WTC11 (cell line): ENCODE measurements around the gene KIF13A. TPM values are rescaled to one million over a fixed set of nuclear protein-coding genes. Genes with fewer than 3 reads are reported as not detected.
"Not testable (repeated sequence)": the region's sequence is repeated elsewhere in the genome, so short reads cannot be mapped to it uniquely, and the experiment has no call there.

ENCODE experiments used
- ATAC-seq: fragments of 200-7000 bp; cut with Tn5 transposase; 2 replicates; pipeline ENCODE4 v1.10.0; 2021; ENCODE audit warnings: mild to moderate bottlenecking, moderate library complexity
- CTCF ChIA-PET: fragments of 300-600 bp; sonication (Branson Sonifier 250); formaldehyde crosslinking; loops from one replicate; lab custom pipeline; 2021; ENCODE audit warnings: antibody characterized with exemption; lab: Charles Lee
- POLR2A ChIA-PET: fragments of 350-600 bp; sonication (Branson Sonifier 250); formaldehyde crosslinking; loops from one replicate; lab custom pipeline; 2021; ENCODE audit warnings: antibody characterized with exemption; lab: Charles Lee
- DNase-seq: peaks from one replicate; pipeline ENCODE4 v3.0.0; 2021; ENCODE audit warnings: low spot score
- H3K27ac Mint-ChIP-seq: 2 replicates; pipeline ENCODE4 v1.8.0; 2021; ENCODE audit warnings: mixed read lengths
- H3K27me3 Mint-ChIP-seq: 2 replicates; pipeline ENCODE4 v1.8.0; 2021; ENCODE audit warnings: low read depth, mild to moderate bottlenecking, moderate library complexity, mixed read lengths
- H3K36me3 Mint-ChIP-seq: 2 replicates; pipeline ENCODE4 v1.8.0; 2021; ENCODE audit warnings: mixed read lengths
- H3K4me1 Mint-ChIP-seq: 2 replicates; pipeline ENCODE4 v1.8.0; 2022; ENCODE audit warnings: mixed read lengths
- H3K4me3 Mint-ChIP-seq: 2 replicates; pipeline ENCODE4 v1.8.0; 2021; ENCODE audit warnings: mild to moderate bottlenecking, moderate library complexity, mixed read lengths
- H3K9me3 Mint-ChIP-seq: 2 replicates; pipeline ENCODE4 v1.8.0; 2021; ENCODE audit warnings: mixed read lengths
- ARID4B ChIP-seq: sonication (generic); formaldehyde crosslinking; IDR thresholded peaks from 2 replicates; pipeline ENCODE4 v1.8.0; 2023; ENCODE audit warnings: missing genetic modification reagents, mild to moderate bottlenecking, borderline replicate concordance
- CDX4 ChIP-seq: fragments of 250-450 bp; sonication (Bioruptor Pico); IDR thresholded peaks from 2 replicates; pipeline ENCODE4 v1.9.0; 2021; ENCODE audit warnings: moderate library complexity, mild to moderate bottlenecking, inconsistent platforms, borderline replicate concordance
- E2F4 ChIP-seq: sonication (generic); formaldehyde crosslinking; IDR thresholded peaks from 2 replicates; pipeline ENCODE4 v1.8.1; 2022; ENCODE audit warnings: low read depth, mild to moderate bottlenecking, moderate library complexity, missing genetic modification reagents, borderline replicate concordance
- ERG ChIP-seq: fragments of 250-450 bp; sonication (Bioruptor Pico); IDR thresholded peaks from 2 replicates; pipeline ENCODE4 v1.8.0; 2021; ENCODE audit warnings: mild to moderate bottlenecking
- PRRX2 ChIP-seq: fragments of 250-450 bp; sonication (Bioruptor Pico); IDR thresholded peaks from 2 replicates; pipeline ENCODE4 v1.8.0; 2021; ENCODE audit warnings: mild to moderate bottlenecking
- SMAD4 ChIP-seq: sonication (generic); formaldehyde crosslinking; IDR thresholded peaks from 2 replicates; pipeline ENCODE4 v1.8.0; 2022; ENCODE audit warnings: mild to moderate bottlenecking, missing genetic modification reagents
- TEAD1 ChIP-seq: sonication (generic); formaldehyde crosslinking; IDR thresholded peaks from 2 replicates; pipeline ENCODE4 v1.8.0; 2022; ENCODE audit warnings: mild to moderate bottlenecking, missing genetic modification reagents
- ZNF138 ChIP-seq: sonication (generic); formaldehyde crosslinking; conservative IDR thresholded peaks from 2 replicates; pipeline ENCODE4 v1.8.1; 2022; ENCODE audit warnings: mild to moderate bottlenecking, moderate library complexity, missing genetic modification reagents
- ZNF416 ChIP-seq: fragments of 250-450 bp; sonication (Bioruptor Pico); IDR thresholded peaks from 2 replicates; pipeline ENCODE4 v1.9.0; 2021; ENCODE audit warnings: mild to moderate bottlenecking, inconsistent platforms
- total RNA-seq: library from RNA; stranded (reverse); gene quantifications from 3 replicates; pipeline ENCODE4 v1.2.3, GENCODE V29; 2021
- TF ChIP-seq, protein P1 (sequence below): sonication (generic); formaldehyde crosslinking; IDR thresholded peaks from 2 replicates; pipeline ENCODE4 v1.8.0; 2022; ENCODE audit warnings: mild to moderate bottlenecking, missing genetic modification reagents
- TF ChIP-seq, protein P2 (sequence below): sonication (generic); formaldehyde crosslinking; IDR thresholded peaks from 2 replicates; pipeline ENCODE4 v1.8.0; 2022; ENCODE audit warnings: mild to moderate bottlenecking, missing genetic modification reagents

Gene KIF13A
- total RNA-seq, 1 experiment from 2014 or later, result 32.7 TPM

- TF ChIP-seq, protein P1, sequence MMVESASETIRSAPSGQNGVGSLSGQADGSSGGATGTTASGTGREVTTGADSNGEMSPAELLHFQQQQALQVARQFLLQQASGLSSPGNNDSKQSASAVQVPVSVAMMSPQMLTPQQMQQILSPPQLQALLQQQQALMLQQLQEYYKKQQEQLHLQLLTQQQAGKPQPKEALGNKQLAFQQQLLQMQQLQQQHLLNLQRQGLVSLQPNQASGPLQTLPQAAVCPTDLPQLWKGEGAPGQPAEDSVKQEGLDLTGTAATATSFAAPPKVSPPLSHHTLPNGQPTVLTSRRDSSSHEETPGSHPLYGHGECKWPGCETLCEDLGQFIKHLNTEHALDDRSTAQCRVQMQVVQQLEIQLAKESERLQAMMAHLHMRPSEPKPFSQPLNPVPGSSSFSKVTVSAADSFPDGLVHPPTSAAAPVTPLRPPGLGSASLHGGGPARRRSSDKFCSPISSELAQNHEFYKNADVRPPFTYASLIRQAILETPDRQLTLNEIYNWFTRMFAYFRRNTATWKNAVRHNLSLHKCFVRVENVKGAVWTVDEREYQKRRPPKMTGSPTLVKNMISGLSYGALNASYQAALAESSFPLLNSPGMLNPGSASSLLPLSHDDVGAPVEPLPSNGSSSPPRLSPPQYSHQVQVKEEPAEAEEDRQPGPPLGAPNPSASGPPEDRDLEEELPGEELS (CRISPR knock-in tag), result no peak
- TF ChIP-seq TEAD1 (CRISPR knock-in tag) (no peak), ERG (no peak), CDX4 (CRISPR knock-in tag) (no peak)
- TF ChIP-seq, protein P2, sequence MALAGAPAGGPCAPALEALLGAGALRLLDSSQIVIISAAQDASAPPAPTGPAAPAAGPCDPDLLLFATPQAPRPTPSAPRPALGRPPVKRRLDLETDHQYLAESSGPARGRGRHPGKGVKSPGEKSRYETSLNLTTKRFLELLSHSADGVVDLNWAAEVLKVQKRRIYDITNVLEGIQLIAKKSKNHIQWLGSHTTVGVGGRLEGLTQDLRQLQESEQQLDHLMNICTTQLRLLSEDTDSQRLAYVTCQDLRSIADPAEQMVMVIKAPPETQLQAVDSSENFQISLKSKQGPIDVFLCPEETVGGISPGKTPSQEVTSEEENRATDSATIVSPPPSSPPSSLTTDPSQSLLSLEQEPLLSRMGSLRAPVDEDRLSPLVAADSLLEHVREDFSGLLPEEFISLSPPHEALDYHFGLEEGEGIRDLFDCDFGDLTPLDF (CRISPR knock-in tag), result no peak
- TF ChIP-seq, all 79 proteins: peak for 0
These were observed 127.6 kb downstream of the KIF13A start (continued) for GRCh38 chr6:17859846-17860245.

GRCh38 chr6:17858584-17858983 lies 128.9 kb downstream of the KIF13A start:
- H3K4me1 Mint-ChIP-seq, result peaks cover 5% of the 10 kb centered on the region; the same call in 1 of the 2 replicates
- ChIA-PET POLR2A (no interaction called here), CTCF (no interaction called here)
- TF ChIP-seq ARID4B (CRISPR knock-in tag) (no peak), PRRX2 (CRISPR knock-in tag) (no peak), ZNF416 (no peak), E2F4 (no peak), SMAD4 (CRISPR knock-in tag) (no peak), ZNF138 (CRISPR knock-in tag) (no peak)
- no peaks in the 10 kb centered on the region for H3K27me3 Mint-ChIP-seq
- H3K9me3 Mint-ChIP-seq, result no peaks in the 10 kb centered on the region
- no peak overlapping the region for H3K4me3 Mint-ChIP-seq
- H3K27ac Mint-ChIP-seq, result no peak overlapping the region
- ATAC-seq (no peak), DNase-seq (no peak)
- H3K36me3 Mint-ChIP-seq, result no peaks in the 10 kb centered on the region

GRCh38 chr6:17857188-17857587 lies 130.2 kb downstream of the KIF13A start:
- POLR2A ChIA-PET, CTCF ChIA-PET, H3K27ac Mint-ChIP-seq, DNase-seq, H3K4me3 Mint-ChIP-seq, H3K36me3 Mint-ChIP-seq, H3K4me1 Mint-ChIP-seq, H3K9me3 Mint-ChIP-seq, H3K27me3 Mint-ChIP-seq, ATAC-seq: not testable (repeated sequence)
